Neural cell (in vitro differentiated cells): ENCODE measurements around the gene KIAA0513. TPM values are rescaled to one million over a fixed set of nuclear protein-coding genes. Genes with fewer than 3 reads are reported as not detected.

Experiments
- H2AFZ ChIP-seq: fragments of 200-600, 300-800 bp; sonication (generic), shearing (Covaris generic); 2 replicates; pipeline ENCODE4 v1.6.0; 2014; ENCODE audit warnings: low read depth, mild to moderate bottlenecking, antibody characterized with exemption, low read length, moderate library complexity
- H3F3A ChIP-seq: fragments of 200-600 bp; shearing (Covaris generic); 2 replicates; pipeline ENCODE4 v1.6.1; 2016; ENCODE audit warnings: mild to moderate bottlenecking, moderate library complexity, mixed read lengths, antibody characterized with exemption, low read length; ENCODE audit not compliant: insufficient read depth, poor library complexity, severe bottlenecking
- H3K27ac ChIP-seq: fragments of 200-600, 300-800 bp; sonication (generic), shearing (Covaris generic); 2 replicates; pipeline ENCODE4 v1.5.1; 2014; ENCODE audit warnings: mild to moderate bottlenecking, low read length, moderate library complexity
- H3K27me3 ChIP-seq: fragments of 300-800, 200-600 bp; sonication (generic), shearing (Covaris generic); 2 replicates; pipeline ENCODE4 v1.6.0; 2014; ENCODE audit warnings: mild to moderate bottlenecking, low read depth, low read length, moderate library complexity; ENCODE audit not compliant: insufficient read depth
- H3K36me3 ChIP-seq: fragments of 300-800, 200-600 bp; sonication (generic), shearing (Covaris generic); 2 replicates; pipeline ENCODE4 v1.5.1; 2014; ENCODE audit warnings: mild to moderate bottlenecking, antibody characterized with exemption, low read length, moderate library complexity; ENCODE audit not compliant: insufficient read depth
- H3K4me2 ChIP-seq: fragments of 300-800, 200-600 bp; sonication (generic), shearing (Covaris generic); 2 replicates; pipeline ENCODE4 v1.6.0; 2014; ENCODE audit warnings: mild to moderate bottlenecking, low read length
- H3K4me3 ChIP-seq: fragments of 300-800, 200-600 bp; sonication (generic), shearing (Covaris generic); 2 replicates; pipeline ENCODE4 v1.5.1; 2014; ENCODE audit warnings: mild to moderate bottlenecking, low read length, moderate library complexity
- H3K79me2 ChIP-seq: fragments of 200-600 bp; shearing (Covaris generic); replicated peaks from 2 replicates; pipeline ENCODE4 v1.6.0; 2014; ENCODE audit warnings: mild to moderate bottlenecking, low read length, moderate library complexity; ENCODE audit not compliant: insufficient read depth
- H3K9ac ChIP-seq: fragments of 300-800, 200-600 bp; sonication (generic), shearing (Covaris generic); 2 replicates; pipeline ENCODE4 v1.6.1; 2016; ENCODE audit warnings: mild to moderate bottlenecking, low read length, mixed read lengths
- H3K9me2 ChIP-seq: fragments of 200-600 bp; shearing (Covaris generic); 2 replicates; pipeline ENCODE4 v1.6.1; 2016; ENCODE audit warnings: mild to moderate bottlenecking, low read length, mixed read lengths; ENCODE audit not compliant: insufficient read depth
- H3K9me3 ChIP-seq: fragments of 200-600, 300-800 bp; sonication (generic), shearing (Covaris generic); 2 replicates; pipeline ENCODE4 v1.6.1; 2016; ENCODE audit warnings: mild to moderate bottlenecking, mixed run types, low read length, moderate library complexity, mixed read lengths
- H4K20me1 ChIP-seq: fragments of 200-600 bp; shearing (Covaris generic); 2 replicates; pipeline ENCODE4 v1.6.1; 2016; ENCODE audit warnings: mild to moderate bottlenecking, mixed run types; ENCODE audit not compliant: insufficient read depth
- CTCF ChIP-seq: fragments of 450-650 bp; IDR thresholded peaks from 2 replicates; pipeline ENCODE4 v1.5.1; 2014; ENCODE audit warnings: antibody characterized with exemption, mild to moderate bottlenecking, moderate library complexity; ENCODE audit not compliant: poor library complexity, severe bottlenecking
- EP300 ChIP-seq: fragments of 450-650 bp; conservative IDR thresholded peaks from 2 replicates; pipeline ENCODE4 v1.6.1; 2014; ENCODE audit warnings: antibody characterized with exemption, mild to moderate bottlenecking, moderate library complexity; ENCODE audit not compliant: poor library complexity, severe bottlenecking
- EZH2 ChIP-seq: fragments of 200-600, 300-800 bp; shearing (Covaris generic), sonication (generic); IDR thresholded peaks from 2 replicates; pipeline ENCODE4 v1.6.1; 2014; ENCODE audit warnings: antibody characterized with exemption, low read length, borderline replicate concordance, mild to moderate bottlenecking; ENCODE audit not compliant: insufficient read depth, poor library complexity, severe bottlenecking
- MXI1 ChIP-seq: fragments of 450-650 bp; conservative IDR thresholded peaks from 2 replicates; pipeline ENCODE4 v1.6.1; 2014; ENCODE audit warnings: antibody characterized with exemption, mild to moderate bottlenecking; ENCODE audit not compliant: poor library complexity, severe bottlenecking
- POLR2AphosphoS5 ChIP-seq: IDR thresholded peaks from 2 replicates; pipeline ENCODE4 v1.6.1; 2012
- RAD21 ChIP-seq: fragments of 450-650 bp; conservative IDR thresholded peaks from 2 replicates; pipeline ENCODE4 v1.6.1; 2014; ENCODE audit warnings: antibody characterized with exemption, mild to moderate bottlenecking, moderate library complexity
- REST ChIP-seq: IDR thresholded peaks from 2 replicates; pipeline ENCODE4 v1.6.1; 2012; ENCODE audit warnings: borderline replicate concordance
- TAF1 ChIP-seq: IDR thresholded peaks from 2 replicates; pipeline ENCODE4 v1.6.1; 2012; ENCODE audit warnings: low read depth
- polyA plus RNA-seq: library from polyadenylated mRNA; depleted of rRNA; stranded (reverse); fragments of >200 nt; gene quantifications from 2 replicates; pipeline ENCODE4 v1.2.3, GENCODE V29; 2014

Gene KIAA0513
- polyA plus RNA-seq, 1 donor from 2014 or later, result 18.9 TPM

- no peak overlapping the region for H3K4me2 ChIP-seq
- no peaks in the 10 kb centered on the region for H3K9me2 ChIP-seq
- H3K36me3 ChIP-seq, result no peaks in the 10 kb centered on the region
- no peaks in the 10 kb centered on the region for H4K20me1 ChIP-seq
- TF ChIP-seq TAF1, result no peak
- TF ChIP-seq MXI1, result no peak
- no peaks in the 10 kb centered on the region for H3K79me2 ChIP-seq
- H3K4me3 ChIP-seq, result no peak overlapping the region
- no peak overlapping the region for H2AFZ ChIP-seq
- no peaks in the 10 kb centered on the region for H3K27me3 ChIP-seq
- peaks cover 6% of the 10 kb centered on the region for H3K9me3 ChIP-seq
- H3K9ac ChIP-seq, result no peak overlapping the region
- H3K27ac ChIP-seq, result no peak overlapping the region
- H3F3A ChIP-seq, result no peaks in the 10 kb centered on the region
Measured at GRCh38 chr16:85048921-85049562, 21.4 kb downstream of the KIAA0513 start.

- Histone ChIP-seq H3K27ac (no peak overlapping the region), H3K79me2 (no peaks in the 10 kb centered on the region), H4K20me1 (no peaks in the 10 kb centered on the region), H3K4me3 (no peak overlapping the region), H3F3A (no peaks in the 10 kb centered on the region), H2AFZ (no peak overlapping the region), H3K36me3 (no peaks in the 10 kb centered on the region), H3K9ac (no peak overlapping the region), H3K9me2 (no peaks in the 10 kb centered on the region), H3K27me3 (no peaks in the 10 kb centered on the region), H3K4me2 (no peak overlapping the region), H3K9me3 (peaks cover 6% of the 10 kb centered on the region)
- TF ChIP-seq POLR2AphosphoS5 (no peak), EZH2 (no peak), EP300 (no peak)
Measured at GRCh38 chr16:85049706-85050305, 22.2 kb downstream of the KIAA0513 start.

- Histone ChIP-seq H3K9me3 (peaks cover 6% of the 10 kb centered on the region), H3K36me3 (no peaks in the 10 kb centered on the region), H3K4me2 (no peak overlapping the region), H4K20me1 (no peaks in the 10 kb centered on the region), H3K27me3 (no peaks in the 10 kb centered on the region), H3K79me2 (no peaks in the 10 kb centered on the region), H3F3A (no peaks in the 10 kb centered on the region), H3K9ac (no peak overlapping the region), H2AFZ (no peak overlapping the region), H3K4me3 (no peak overlapping the region), H3K27ac (no peak overlapping the region), H3K9me2 (no peaks in the 10 kb centered on the region)
- TF ChIP-seq REST, result no peak
- TF ChIP-seq TAF1, result no peak
- TF ChIP-seq CTCF, result no peak
- no peak for TF ChIP-seq POLR2AphosphoS5
- TF ChIP-seq RAD21, result no peak
Measured at GRCh38 chr16:85051067-85051581, 23.5 kb downstream of the KIAA0513 start.
